Hypothalamus (tissue), 51 donors: Measurements from ENCODE around the gene PCDH9.
"Not testable (repeated sequence)": the region's sequence is repeated elsewhere in the genome, so short reads cannot be mapped to it uniquely, and the experiment has no call there.

ENCODE experiments used
- DNase-seq, 51 donors: peaks; one replicate each; lab custom pipeline; 2025; lab: John Stamatoyannopoulos, UW

PCDH9 gene

GRCh38 chr13:67134417-67135129 is 95.6 kb downstream of the PCDH9 start:
- peak in 1 of 51 donors; percentile 81 for DNase-seq

- DNase-seq: no peak
These were observed 96.7 kb downstream of the PCDH9 start for GRCh38 chr13:67133476-67133875.

GRCh38 chr13:67131393-67131792 is 98.7 kb downstream of the PCDH9 start:
- no peak for DNase-seq

GRCh38 chr13:67130444-67130843 is 99.7 kb downstream of the PCDH9 start:
- no peak for DNase-seq

- no peak for DNase-seq
These were observed 102.0 kb downstream of the PCDH9 start for GRCh38 chr13:67128136-67128535.

- DNase-seq: no peak
These were observed 104.5 kb downstream of the PCDH9 start for GRCh38 chr13:67125681-67126080.

GRCh38 chr13:67123165-67123564 is 107.0 kb downstream of the PCDH9 start:
- DNase-seq: no peak

- no peak for DNase-seq
These were observed 107.9 kb downstream of the PCDH9 start for GRCh38 chr13:67122251-67122650.

- DNase-seq: no peak
These were observed 109.1 kb downstream of the PCDH9 start for GRCh38 chr13:67120872-67121531.

- DNase-seq: no peak
These were observed 110.6 kb downstream of the PCDH9 start for GRCh38 chr13:67119481-67119894.

- no peak for DNase-seq
These were observed 111.9 kb downstream of the PCDH9 start for GRCh38 chr13:67118277-67118676.

GRCh38 chr13:67117010-67117550 is 113.1 kb downstream of the PCDH9 start:
- DNase-seq: peak in 1 of 51 donors; percentile 62

GRCh38 chr13:67107979-67108378 is 122.2 kb downstream of the PCDH9 start:
- DNase-seq: no peak

GRCh38 chr13:67106502-67107057 is 123.6 kb downstream of the PCDH9 start:
- no peak for DNase-seq

- peak in 5 of 51 donors; percentile 19 to 72 (median 50) for DNase-seq
These were observed 128.2 kb downstream of the PCDH9 start for GRCh38 chr13:67101730-67102467.

- no peak for DNase-seq
These were observed 129.4 kb downstream of the PCDH9 start for GRCh38 chr13:67100730-67101129.

- no peak for DNase-seq
These were observed 130.6 kb downstream of the PCDH9 start for GRCh38 chr13:67099494-67099893.

- no peak for DNase-seq
These were observed 132.2 kb downstream of the PCDH9 start for GRCh38 chr13:67097892-67098452.

GRCh38 chr13:67096893-67097292 is 133.2 kb downstream of the PCDH9 start:
- DNase-seq: not testable (repeated sequence)

- no peak for DNase-seq
These were observed 133.7 kb downstream of the PCDH9 start for GRCh38 chr13:67096418-67096817.

GRCh38 chr13:67095621-67096020 is 134.5 kb downstream of the PCDH9 start:
- DNase-seq: no peak
